Suprapubic skin (tissue), 4 donors: Measurements from ENCODE around the gene RBM33. TPM values are rescaled to one million over a fixed set of nuclear protein-coding genes. Genes with fewer than 3 reads are reported as not detected.

Experiments used
- DNase-seq, 2 donors: peaks; one replicate each; pipeline ENCODE4 v3.0.0-alpha.2; 2019; ENCODE audit warnings: low spot score in 2 of 2
- H3K27ac ChIP-seq: fragments of 200-600 bp; sonication (generic); one replicate; pipeline ENCODE4 v1.5.1; 2019
- H3K27me3 ChIP-seq: fragments of 200-600 bp; sonication (generic); one replicate; pipeline ENCODE4 v1.5.1; 2019
- H3K36me3 ChIP-seq: fragments of 200-600 bp; sonication (generic); one replicate; pipeline ENCODE4 v1.5.1; 2019
- H3K4me1 ChIP-seq: fragments of 200-600 bp; sonication (generic); one replicate; pipeline ENCODE4 v1.5.1; 2019
- H3K4me3 ChIP-seq: fragments of 200-600 bp; sonication (generic); one replicate; pipeline ENCODE4 v1.5.1; 2019; ENCODE audit warnings: mild to moderate bottlenecking
- H3K9me3 ChIP-seq: fragments of 200-600 bp; sonication (generic); one replicate; pipeline ENCODE4 v1.5.1; 2019
- EP300 ChIP-seq: sonication (generic); formaldehyde crosslinking; IDR thresholded peaks from one replicate; pipeline ENCODE4 v1.6.1; 2017; ENCODE audit warnings: antibody characterized with exemption
- POLR2A ChIP-seq, 2 donors: fragments of 450-650 bp; IDR thresholded peaks; one replicate each; pipeline ENCODE4 v1.6.1; 2017; ENCODE audit warnings: antibody characterized with exemption in 2 of 2, mild to moderate bottlenecking in 2 of 2, moderate library complexity in 2 of 2
- POLR2AphosphoS5 ChIP-seq, 3 donors: sonication (generic); formaldehyde crosslinking; IDR thresholded peaks; one replicate each; pipeline ENCODE4 v1.6.1; 2017; ENCODE audit warnings: antibody characterized with exemption in 3 of 3
- WGBS: methylation state at CpG from one replicate; pipeline ENCODE4 v1.1.5; 2018; 5-methylcytosine and 5-hydroxymethylcytosine counted together
- total RNA-seq, 4 donors: library from RNA; depleted of rRNA; stranded (reverse); fragments of >200 nt; gene quantifications; one replicate each; pipeline ENCODE4 v1.1.0, GENCODE V29; 2016
- TF ChIP-seq, protein P1 (sequence below), 2 donors: fragments of 200-600 bp in 1 of 2; fragments of 450-650 bp in 1 of 2; sonication (generic) in 1 of 2; IDR thresholded peaks; one replicate each; pipeline ENCODE4 v1.5.1; 2016 to 2019; ENCODE audit warnings: antibody characterized with exemption in 2 of 2, mild to moderate bottlenecking in 1 of 2, moderate library complexity in 1 of 2

Gene RBM33
- total RNA-seq, 4 donors from 2014 or later: 37.4 to 121 (median 58.2) TPM

DNA sequence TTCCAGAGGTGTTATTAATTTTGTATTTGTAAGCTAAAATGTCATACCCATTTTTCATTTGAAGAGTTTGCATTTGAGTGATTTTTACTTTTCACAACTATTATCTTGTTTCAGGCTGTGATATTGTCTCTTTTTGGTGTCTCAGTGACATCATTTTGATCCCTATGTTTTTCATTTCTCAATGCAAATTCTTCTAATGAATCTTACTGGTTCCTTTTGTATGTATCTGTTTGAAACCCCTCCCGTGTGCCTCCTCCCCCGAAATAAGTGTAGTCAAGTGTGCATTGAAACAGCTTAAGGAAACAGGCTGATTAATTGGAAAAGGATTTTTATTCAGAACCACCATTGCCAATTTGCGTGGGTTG is 90.0 kb downstream of the RBM33 start:
- Histone ChIP-seq H3K36me3 (peaks cover 27% of the 10 kb centered on the region), H3K27me3 (no peaks in the 10 kb centered on the region), H3K9me3 (no peaks in the 10 kb centered on the region), H3K4me3 (no peak overlapping the region), H3K27ac (no peak overlapping the region), H3K4me1 (peaks cover 25% of the 10 kb centered on the region)
- 49% methylated on average over 3 of the region's 3 CpGs for WGBS
- no peak for DNase-seq
- TF ChIP-seq POLR2AphosphoS5 (IDR thresholded peaks at IDR 0.05) (no peak), POLR2A (IDR thresholded peaks at IDR 0.05) (no peak), EP300 (no peak)
- TF ChIP-seq, protein P1, sequence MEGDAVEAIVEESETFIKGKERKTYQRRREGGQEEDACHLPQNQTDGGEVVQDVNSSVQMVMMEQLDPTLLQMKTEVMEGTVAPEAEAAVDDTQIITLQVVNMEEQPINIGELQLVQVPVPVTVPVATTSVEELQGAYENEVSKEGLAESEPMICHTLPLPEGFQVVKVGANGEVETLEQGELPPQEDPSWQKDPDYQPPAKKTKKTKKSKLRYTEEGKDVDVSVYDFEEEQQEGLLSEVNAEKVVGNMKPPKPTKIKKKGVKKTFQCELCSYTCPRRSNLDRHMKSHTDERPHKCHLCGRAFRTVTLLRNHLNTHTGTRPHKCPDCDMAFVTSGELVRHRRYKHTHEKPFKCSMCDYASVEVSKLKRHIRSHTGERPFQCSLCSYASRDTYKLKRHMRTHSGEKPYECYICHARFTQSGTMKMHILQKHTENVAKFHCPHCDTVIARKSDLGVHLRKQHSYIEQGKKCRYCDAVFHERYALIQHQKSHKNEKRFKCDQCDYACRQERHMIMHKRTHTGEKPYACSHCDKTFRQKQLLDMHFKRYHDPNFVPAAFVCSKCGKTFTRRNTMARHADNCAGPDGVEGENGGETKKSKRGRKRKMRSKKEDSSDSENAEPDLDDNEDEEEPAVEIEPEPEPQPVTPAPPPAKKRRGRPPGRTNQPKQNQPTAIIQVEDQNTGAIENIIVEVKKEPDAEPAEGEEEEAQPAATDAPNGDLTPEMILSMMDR (IDR thresholded peaks at IDR 0.05): no peak

DNA sequence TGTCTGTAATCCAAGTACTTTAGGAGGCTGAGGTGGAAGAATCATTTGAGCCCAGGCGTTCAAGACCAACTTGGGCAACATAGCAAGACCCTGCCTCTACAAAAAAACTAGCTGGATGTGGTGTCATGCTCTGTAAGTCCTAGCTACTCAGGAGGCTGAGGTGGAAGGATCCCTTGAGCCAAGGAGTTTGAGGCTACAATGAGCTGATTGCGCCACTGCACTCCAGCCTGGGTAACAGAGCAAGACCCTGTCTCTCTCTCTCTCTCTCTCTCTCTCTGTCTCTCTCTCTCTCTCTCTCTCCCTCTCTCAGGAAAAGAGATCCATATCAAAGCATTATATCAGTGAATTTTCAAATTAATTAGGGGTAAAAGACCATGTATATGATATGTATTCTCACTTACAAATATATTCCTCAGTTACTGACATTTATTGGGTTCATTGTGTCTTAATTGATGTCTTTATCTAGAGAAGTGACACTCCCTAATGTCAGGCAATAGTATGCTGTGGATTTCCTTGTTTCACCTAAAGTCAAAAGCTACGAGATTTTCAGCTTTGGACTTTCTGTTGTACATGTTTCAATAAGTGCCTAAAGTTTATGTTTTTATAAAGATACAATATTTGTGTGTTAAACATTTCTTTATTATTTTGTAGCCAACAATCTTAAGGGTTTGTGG is 91.1 kb downstream of the RBM33 start:
- Histone ChIP-seq H3K27ac (no peak overlapping the region), H3K27me3 (no peaks in the 10 kb centered on the region), H3K4me3 (no peak overlapping the region), H3K36me3 (peaks cover 34% of the 10 kb centered on the region), H3K9me3 (no peaks in the 10 kb centered on the region), H3K4me1 (peaks cover 22% of the 10 kb centered on the region)
- 92% methylated on average over 3 of the region's 3 CpGs for WGBS
- DNase-seq: no peak
- TF ChIP-seq POLR2A (IDR thresholded peaks at IDR 0.05) (no peak), EP300 (no peak), POLR2AphosphoS5 (IDR thresholded peaks at IDR 0.05) (no peak)
- TF ChIP-seq, protein P1 (IDR thresholded peaks at IDR 0.05): no peak

DNA sequence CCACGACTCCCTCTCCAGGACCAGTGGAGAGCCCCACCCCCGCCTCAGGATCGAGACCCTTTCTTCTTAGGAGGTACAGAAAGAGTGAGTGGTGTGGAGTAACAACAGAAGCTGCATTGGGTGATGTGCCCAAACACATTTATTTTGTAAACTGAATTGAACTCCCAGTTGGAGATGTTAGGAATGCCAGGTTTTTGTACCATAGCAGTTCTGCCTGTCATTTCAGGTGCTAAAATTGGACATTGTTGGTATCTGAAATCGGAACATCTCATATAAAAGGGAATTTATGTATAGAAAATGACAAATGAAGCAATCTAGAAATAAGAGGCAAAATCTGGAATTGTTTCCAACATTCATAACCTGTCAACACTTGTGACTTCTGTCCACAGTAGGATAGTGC is 93.1 kb downstream of the RBM33 start:
- Histone ChIP-seq H3K4me3 (no peak overlapping the region), H3K27ac (no peak overlapping the region), H3K36me3 (peaks cover 47% of the 10 kb centered on the region), H3K4me1 (peaks cover 20% of the 10 kb centered on the region), H3K27me3 (no peaks in the 10 kb centered on the region), H3K9me3 (no peaks in the 10 kb centered on the region)
- TF ChIP-seq, protein P1 (IDR thresholded peaks at IDR 0.05): no peak
- no peak for TF ChIP-seq EP300
- no peak for TF ChIP-seq POLR2A (IDR thresholded peaks at IDR 0.05)
- no peak for TF ChIP-seq POLR2AphosphoS5 (IDR thresholded peaks at IDR 0.05)
- WGBS: 76% methylated on average over 4 of the region's 4 CpGs
- no peak for DNase-seq

DNA sequence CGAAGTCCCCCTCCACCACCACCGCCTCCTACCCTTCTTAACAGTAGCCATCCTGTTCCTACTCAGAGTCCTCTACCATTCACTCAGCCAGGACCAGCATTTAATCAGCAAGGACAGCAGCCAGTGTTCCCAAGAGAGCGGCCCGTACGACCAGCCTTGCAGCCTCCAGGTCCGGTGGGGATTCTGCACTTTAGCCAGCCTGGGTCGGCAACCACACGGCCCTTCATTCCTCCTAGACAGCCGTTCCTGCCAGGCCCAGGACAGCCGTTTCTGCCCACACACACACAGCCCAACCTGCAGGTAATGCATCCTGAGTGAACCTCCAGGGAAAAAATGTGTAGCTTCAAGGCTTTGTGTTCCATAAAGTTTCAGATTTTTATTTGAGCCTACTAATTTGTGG is 93.6 kb downstream of the RBM33 start:
- no peaks in the 10 kb centered on the region for H3K27me3 ChIP-seq
- peaks cover 16% of the 10 kb centered on the region for H3K4me1 ChIP-seq
- no peak overlapping the region for H3K27ac ChIP-seq
- H3K36me3 ChIP-seq: peaks cover 50% of the 10 kb centered on the region
- no peak for TF ChIP-seq POLR2A (IDR thresholded peaks at IDR 0.05)
- no peak for TF ChIP-seq EP300
- no peak for TF ChIP-seq POLR2AphosphoS5 (IDR thresholded peaks at IDR 0.05)
- TF ChIP-seq, protein P1 (IDR thresholded peaks at IDR 0.05): no peak
- no peaks in the 10 kb centered on the region for H3K9me3 ChIP-seq
- DNase-seq: no peak
- 72% methylated on average over 10 of the region's 10 CpGs for WGBS
- no peak overlapping the region for H3K4me3 ChIP-seq

DNA sequence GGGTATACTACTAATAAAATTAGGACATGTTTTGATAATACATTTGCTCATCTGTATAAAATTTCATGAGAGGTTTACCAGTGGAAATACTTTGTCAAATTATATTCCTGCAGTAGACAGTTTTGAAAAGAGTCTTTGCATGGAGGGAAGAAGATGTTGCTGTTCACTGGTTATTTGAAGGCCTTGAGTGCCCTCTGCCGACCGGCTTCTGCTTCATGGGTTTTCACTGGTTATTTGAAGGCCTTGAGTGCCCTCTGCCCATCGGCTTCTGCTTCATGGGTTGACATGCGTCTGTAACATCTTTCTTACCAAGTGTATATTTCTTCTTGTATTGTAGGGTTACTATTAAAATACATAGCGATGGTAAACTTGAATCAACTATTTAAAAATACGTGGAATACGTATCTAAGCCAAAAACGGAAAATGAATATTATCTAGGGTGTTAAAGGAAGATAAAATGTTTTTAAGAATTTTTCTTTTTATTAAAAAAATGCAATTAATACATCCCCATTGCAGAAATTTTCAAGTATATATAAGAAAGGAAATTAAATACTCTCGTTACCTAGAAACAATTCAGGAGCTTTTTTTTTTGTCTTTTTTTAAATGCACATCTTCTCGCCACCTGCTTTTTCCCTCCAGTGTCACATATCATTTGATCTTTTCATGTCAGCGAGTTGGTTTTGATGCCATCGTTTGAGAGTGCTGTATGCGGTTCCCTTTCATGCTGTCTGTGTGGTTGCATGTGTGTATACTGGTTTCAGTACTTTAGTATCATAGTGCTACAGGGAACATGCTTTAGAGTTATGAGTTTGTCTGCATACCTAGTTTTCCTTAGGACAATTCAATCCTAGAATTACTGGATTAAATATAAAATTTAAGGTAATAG is 94.4 kb downstream of the RBM33 start:
- WGBS: 69% methylated on average over 13 of the region's 13 CpGs
- TF ChIP-seq, protein P1 (IDR thresholded peaks at IDR 0.05): peak; percentile 38
- no peak for TF ChIP-seq POLR2AphosphoS5 (IDR thresholded peaks at IDR 0.05)
- no peaks in the 10 kb centered on the region for H3K9me3 ChIP-seq
- no peak for DNase-seq
- no peak overlapping the region for H3K27ac ChIP-seq
- H3K27me3 ChIP-seq: no peaks in the 10 kb centered on the region
- H3K4me3 ChIP-seq: no peak overlapping the region
- peaks cover 50% of the 10 kb centered on the region for H3K36me3 ChIP-seq
- peaks cover 8% of the 10 kb centered on the region for H3K4me1 ChIP-seq
